Activated naive CD4-positive, alpha-beta T cell treated with anti-CD3 and anti-CD28 coated beads, Interleukin-2, amount 10 ng/mL, durations not matched to agents 7 days and 5 days (primary cell): ENCODE data around the gene FAM236C.
"Not testable (repeated sequence)": the region's sequence is repeated elsewhere in the genome, so short reads cannot be mapped to it uniquely, and the experiment has no call there.

Source experiments
- CTCF ChIA-PET: fragments of 350-600 bp; sonication (Branson Sonifier 250); formaldehyde crosslinking; loops from one replicate; lab custom pipeline; 2021; ENCODE audit warnings: antibody characterized with exemption; lab: Charles Lee
- DNase-seq: peaks from one replicate; pipeline ENCODE4 v3.0.0-alpha.2; 2020
- H3K27ac Mint-ChIP-seq: one replicate; pipeline ENCODE4 v1.8.0; 2021; ENCODE audit warnings: mild to moderate bottlenecking, moderate library complexity, mixed read lengths
- H3K27me3 Mint-ChIP-seq: one replicate; pipeline ENCODE4 v1.8.0; 2021; ENCODE audit warnings: mild to moderate bottlenecking, mixed read lengths
- H3K36me3 Mint-ChIP-seq: one replicate; pipeline ENCODE4 v1.8.0; 2021; ENCODE audit warnings: mixed read lengths
- H3K4me1 Mint-ChIP-seq: one replicate; pipeline ENCODE4 v1.8.0; 2021; ENCODE audit warnings: mixed read lengths
- H3K4me3 Mint-ChIP-seq: one replicate; pipeline ENCODE4 v1.8.0; 2021; ENCODE audit warnings: mild to moderate bottlenecking, moderate library complexity, mixed read lengths
- H3K9me3 Mint-ChIP-seq: one replicate; pipeline ENCODE4 v1.8.0; 2021; ENCODE audit warnings: mixed read lengths

The FAM236C gene

GRCh38 chrX:72912315-72912714 lies at the start of gene FAM236C:
Gene FAM236C, plus strand, starts transcription at chrX:72912615. Its CDS starts 100 bp downstream, at chrX:72912715.
- H3K9me3 Mint-ChIP-seq, H3K4me3 Mint-ChIP-seq, H3K27ac Mint-ChIP-seq, DNase-seq, H3K4me1 Mint-ChIP-seq, CTCF ChIA-PET, H3K36me3 Mint-ChIP-seq, H3K27me3 Mint-ChIP-seq: not testable (repeated sequence)

- H3K4me3 Mint-ChIP-seq, H3K27ac Mint-ChIP-seq, H3K4me1 Mint-ChIP-seq, H3K27me3 Mint-ChIP-seq, CTCF ChIA-PET, H3K36me3 Mint-ChIP-seq, H3K9me3 Mint-ChIP-seq, DNase-seq: not testable (repeated sequence)
Measured at GRCh38 chrX:72882898-72883297, 29.5 kb upstream of the FAM236C start.

- DNase-seq, H3K27me3 Mint-ChIP-seq, H3K9me3 Mint-ChIP-seq, H3K36me3 Mint-ChIP-seq, CTCF ChIA-PET, H3K27ac Mint-ChIP-seq, H3K4me1 Mint-ChIP-seq, H3K4me3 Mint-ChIP-seq: not testable (repeated sequence)
Measured at GRCh38 chrX:72889740-72890139, 22.7 kb upstream of the FAM236C start.

DNA sequence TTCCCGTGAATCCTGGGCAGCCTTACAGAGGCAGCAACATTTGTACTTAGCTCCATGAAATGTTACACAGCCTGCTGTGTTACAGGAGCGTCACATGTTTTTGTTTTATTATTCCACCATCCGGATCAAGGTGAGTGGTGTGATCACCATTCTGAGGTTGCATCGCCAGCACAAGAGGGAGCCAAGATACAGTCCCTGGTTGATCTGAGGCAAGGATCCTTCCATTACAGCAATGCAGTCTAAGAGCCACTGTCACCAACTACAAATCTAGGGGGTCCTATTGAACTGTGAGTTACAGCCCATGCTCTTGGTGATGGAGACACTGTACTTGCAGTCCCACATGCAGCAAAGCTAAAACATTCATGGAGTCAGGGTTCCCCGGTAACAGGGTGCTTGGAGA lies 3.7 kb downstream of the FAM236C start:
- H3K9me3 Mint-ChIP-seq, H3K27me3 Mint-ChIP-seq, DNase-seq, H3K4me3 Mint-ChIP-seq, CTCF ChIA-PET, H3K27ac Mint-ChIP-seq, H3K36me3 Mint-ChIP-seq, H3K4me1 Mint-ChIP-seq: not testable (repeated sequence)

- CTCF ChIA-PET, H3K4me3 Mint-ChIP-seq, H3K36me3 Mint-ChIP-seq, H3K27me3 Mint-ChIP-seq, DNase-seq, H3K9me3 Mint-ChIP-seq, H3K4me1 Mint-ChIP-seq, H3K27ac Mint-ChIP-seq: not testable (repeated sequence)
Measured at GRCh38 chrX:72932283-72932682, 19.9 kb downstream of the FAM236C start.

DNA sequence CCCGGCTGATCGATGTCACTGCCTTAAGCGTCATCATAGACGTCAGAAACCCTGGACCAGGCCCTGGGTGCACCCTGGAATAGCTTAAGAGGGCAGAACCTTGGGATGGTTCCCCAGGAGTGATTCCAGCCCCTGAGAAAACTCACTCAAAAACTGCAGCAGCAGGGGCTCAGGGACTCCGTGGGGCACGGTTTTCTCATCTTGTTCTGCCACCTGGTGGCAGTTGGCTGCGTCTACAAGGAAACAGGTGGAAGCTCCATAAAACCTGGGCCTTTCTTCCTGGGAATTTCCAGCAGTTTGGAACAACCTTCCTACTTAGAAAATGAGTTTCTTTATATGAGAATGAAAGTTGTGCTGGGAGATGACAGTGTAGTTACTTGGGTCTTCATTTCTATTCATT lies 24.0 kb downstream of the FAM236C start:
- H3K9me3 Mint-ChIP-seq, H3K4me1 Mint-ChIP-seq, H3K36me3 Mint-ChIP-seq, CTCF ChIA-PET, DNase-seq, H3K27ac Mint-ChIP-seq, H3K27me3 Mint-ChIP-seq, H3K4me3 Mint-ChIP-seq: not testable (repeated sequence)

GRCh38 chrX:72936882-72937455 lies 24.6 kb downstream of the FAM236C start:
- H3K36me3 Mint-ChIP-seq, CTCF ChIA-PET: not testable (repeated sequence)

GRCh38 chrX:72937906-72938305 lies 25.5 kb downstream of the FAM236C start, which contains the start of gene FAM236A:
Gene FAM236A, plus strand, starts transcription at chrX:72938206. Its CDS starts 57 bp downstream, at chrX:72938263.
- H3K27ac Mint-ChIP-seq: not testable (repeated sequence)

More at GRCh38 chrX:72936882-72937455, 24.6 kb downstream of the FAM236C start:
- not testable (repeated sequence) for H3K27me3 Mint-ChIP-seq, DNase-seq, H3K27ac Mint-ChIP-seq, H3K9me3 Mint-ChIP-seq, H3K4me3 Mint-ChIP-seq, H3K4me1 Mint-ChIP-seq

DNA sequence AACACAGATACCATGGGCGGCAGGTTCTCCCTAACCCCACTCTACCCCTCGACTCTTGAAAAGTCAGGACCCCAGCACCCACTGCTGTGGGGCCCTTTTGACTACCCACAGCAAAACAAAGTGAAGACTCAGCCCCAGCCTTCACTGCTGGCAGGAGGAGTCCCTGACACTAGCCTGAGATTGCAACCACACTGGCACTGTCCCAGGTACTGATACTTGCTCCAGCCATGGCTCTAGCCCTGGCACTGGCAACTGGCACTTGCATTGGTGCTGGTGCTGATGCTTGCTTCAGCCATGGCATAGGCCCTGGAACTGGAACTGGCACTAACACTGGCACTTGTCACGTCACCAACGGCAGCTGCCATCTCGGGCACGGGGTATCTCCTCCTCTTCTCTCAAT lies 29.9 kb downstream of the FAM236C start:
- H3K27ac Mint-ChIP-seq, CTCF ChIA-PET, DNase-seq, H3K27me3 Mint-ChIP-seq, H3K36me3 Mint-ChIP-seq, H3K4me1 Mint-ChIP-seq, H3K9me3 Mint-ChIP-seq, H3K4me3 Mint-ChIP-seq: not testable (repeated sequence)

More at GRCh38 chrX:72937906-72938305, 25.5 kb downstream of the FAM236C start, which contains the start of gene FAM236A:
- H3K27me3 Mint-ChIP-seq, DNase-seq, H3K36me3 Mint-ChIP-seq, H3K9me3 Mint-ChIP-seq, H3K4me3 Mint-ChIP-seq, H3K4me1 Mint-ChIP-seq, CTCF ChIA-PET: not testable (repeated sequence)

DNA sequence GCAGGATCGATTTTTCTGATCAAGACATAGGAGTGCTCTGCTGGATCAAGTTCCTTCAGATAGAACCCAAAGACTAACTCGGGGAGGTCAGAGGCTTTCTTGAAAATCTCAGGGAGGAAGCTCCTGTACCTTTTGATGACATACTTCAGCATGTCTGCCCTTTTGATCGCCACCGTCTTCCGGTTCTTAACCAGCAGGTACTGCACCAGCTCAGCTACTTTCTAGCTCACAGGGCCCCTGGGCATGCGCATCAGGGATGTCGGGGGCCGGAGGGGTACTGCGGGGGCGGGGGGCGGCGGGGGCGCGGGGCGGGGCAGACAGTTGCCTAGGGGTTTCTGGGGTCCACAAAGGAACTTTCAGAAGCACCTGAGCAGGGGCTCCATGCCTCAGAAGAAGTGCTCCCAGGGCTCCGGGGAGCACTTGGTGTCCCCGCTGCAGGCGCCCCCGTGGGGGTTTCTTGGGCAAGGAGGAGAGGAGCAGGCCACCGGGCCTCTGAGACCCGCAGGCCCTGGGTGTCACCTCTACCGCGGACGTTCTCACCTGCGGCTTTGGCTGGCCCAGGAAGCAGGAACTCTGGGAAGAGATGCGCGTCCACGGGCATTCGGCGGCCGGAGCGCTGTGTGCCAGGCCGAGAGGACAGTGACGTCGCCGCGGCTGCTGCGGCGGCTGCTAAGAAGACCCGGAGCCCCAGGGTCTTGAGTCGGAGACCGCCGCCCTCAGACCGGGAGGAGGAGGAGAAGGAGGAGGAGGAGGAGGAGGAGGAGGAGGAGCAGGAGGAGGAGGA lies 30.8 kb downstream of the FAM236C start:
- CTCF ChIA-PET, H3K4me1 Mint-ChIP-seq, H3K9me3 Mint-ChIP-seq, DNase-seq, H3K27ac Mint-ChIP-seq, H3K4me3 Mint-ChIP-seq, H3K27me3 Mint-ChIP-seq, H3K36me3 Mint-ChIP-seq: not testable (repeated sequence)

DNA sequence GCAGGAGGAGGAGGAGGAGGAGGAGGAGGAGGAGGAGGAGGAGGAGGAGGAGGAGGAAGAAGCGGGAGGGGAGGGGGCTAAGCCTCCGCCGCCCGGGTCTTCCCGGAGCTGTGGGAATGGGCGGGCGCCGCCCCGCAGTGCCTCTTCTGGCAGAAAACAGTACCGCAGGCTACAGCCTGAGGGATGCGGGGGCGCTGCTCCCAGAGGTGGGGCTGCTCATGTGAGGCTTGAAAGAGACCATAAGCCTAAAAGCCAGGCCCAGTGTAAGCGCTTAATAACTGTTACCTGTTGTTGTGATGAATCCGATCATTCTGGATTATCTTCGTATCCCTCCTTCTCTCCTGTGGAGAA lies 31.4 kb downstream of the FAM236C start, which contains the start of gene DMRTC1:
Gene DMRTC1 (minus strand): TSS at position 19 of the 351 bp plus-strand sequence. CDS start 68,143 bp downstream, outside the sequence.
- H3K4me1 Mint-ChIP-seq, H3K9me3 Mint-ChIP-seq, H3K27me3 Mint-ChIP-seq, CTCF ChIA-PET, H3K4me3 Mint-ChIP-seq, DNase-seq, H3K36me3 Mint-ChIP-seq, H3K27ac Mint-ChIP-seq: not testable (repeated sequence)

GRCh38 chrX:72959971-72960370 lies 47.6 kb downstream of the FAM236C start:
- H3K27me3 Mint-ChIP-seq, DNase-seq, H3K36me3 Mint-ChIP-seq, H3K27ac Mint-ChIP-seq, CTCF ChIA-PET, H3K4me3 Mint-ChIP-seq, H3K9me3 Mint-ChIP-seq, H3K4me1 Mint-ChIP-seq: not testable (repeated sequence)
